ENCODE measurements around the gene CAMTA1. TPM values are rescaled to one million over a fixed set of nuclear protein-coding genes. Genes with fewer than 3 reads are reported as not detected.
A peak's percentile ranks its signal among the peaks of the same experiment; 100 is the strongest.
"Not testable (repeated sequence)": the region's sequence is repeated elsewhere in the genome, so short reads cannot be mapped to it uniquely, and the experiment has no call there.

CAMTA1 gene
- total RNA-seq, 4 donors from 2014 or later, result 86.3 to 170 (median 132) TPM

DNA sequence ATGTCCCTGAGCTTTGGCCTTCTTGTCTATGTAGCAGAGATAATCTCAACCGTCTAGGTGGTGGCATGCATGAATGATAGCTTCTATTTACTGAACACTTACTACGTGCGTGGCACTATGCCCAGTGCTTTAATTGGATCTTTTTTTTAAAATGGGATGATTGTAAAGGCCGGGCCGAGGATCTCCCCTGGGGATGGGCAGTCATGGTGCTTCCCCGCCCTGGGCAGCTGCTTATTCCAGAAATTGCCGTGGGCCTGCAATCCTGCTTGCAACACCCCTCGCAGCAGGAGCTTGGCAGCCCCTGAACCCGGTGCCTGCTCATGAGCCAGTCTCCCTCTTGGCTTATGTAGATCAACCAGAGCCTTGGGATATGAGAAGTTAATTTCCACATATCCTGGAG lies 360.7 kb downstream of the CAMTA1 start:
- 54 to 57% methylated on average over 3 of the region's 9 CpGs for WGBS, 2 donors (ENCODE audit: low coverage in 1 of 2)
- H3K4me1 ChIP-seq, result peaks cover 0 to 15% (median 0%) of the 10 kb centered on the region in 3 donors
- no peaks in the 10 kb centered on the region for H3K36me3 ChIP-seq
- no peak overlapping the region for H3K4me3 ChIP-seq
- peaks cover 13% of the 10 kb centered on the region for H3K27me3 ChIP-seq
- TF ChIP-seq, protein P1, sequence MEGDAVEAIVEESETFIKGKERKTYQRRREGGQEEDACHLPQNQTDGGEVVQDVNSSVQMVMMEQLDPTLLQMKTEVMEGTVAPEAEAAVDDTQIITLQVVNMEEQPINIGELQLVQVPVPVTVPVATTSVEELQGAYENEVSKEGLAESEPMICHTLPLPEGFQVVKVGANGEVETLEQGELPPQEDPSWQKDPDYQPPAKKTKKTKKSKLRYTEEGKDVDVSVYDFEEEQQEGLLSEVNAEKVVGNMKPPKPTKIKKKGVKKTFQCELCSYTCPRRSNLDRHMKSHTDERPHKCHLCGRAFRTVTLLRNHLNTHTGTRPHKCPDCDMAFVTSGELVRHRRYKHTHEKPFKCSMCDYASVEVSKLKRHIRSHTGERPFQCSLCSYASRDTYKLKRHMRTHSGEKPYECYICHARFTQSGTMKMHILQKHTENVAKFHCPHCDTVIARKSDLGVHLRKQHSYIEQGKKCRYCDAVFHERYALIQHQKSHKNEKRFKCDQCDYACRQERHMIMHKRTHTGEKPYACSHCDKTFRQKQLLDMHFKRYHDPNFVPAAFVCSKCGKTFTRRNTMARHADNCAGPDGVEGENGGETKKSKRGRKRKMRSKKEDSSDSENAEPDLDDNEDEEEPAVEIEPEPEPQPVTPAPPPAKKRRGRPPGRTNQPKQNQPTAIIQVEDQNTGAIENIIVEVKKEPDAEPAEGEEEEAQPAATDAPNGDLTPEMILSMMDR (IDR thresholded peaks at IDR 0.05), result no peak
- no peak for TF ChIP-seq EP300 (IDR thresholded peaks at IDR 0.05)
- TF ChIP-seq POLR2A (IDR thresholded peaks at IDR 0.05), result no peak
- no peak for TF ChIP-seq POLR2AphosphoS5 (IDR thresholded peaks at IDR 0.05)
- ATAC-seq, result no peak
- H3K9me3 ChIP-seq, result no peaks in the 10 kb centered on the region
- no peak overlapping the region for H3K27ac ChIP-seq

DNA sequence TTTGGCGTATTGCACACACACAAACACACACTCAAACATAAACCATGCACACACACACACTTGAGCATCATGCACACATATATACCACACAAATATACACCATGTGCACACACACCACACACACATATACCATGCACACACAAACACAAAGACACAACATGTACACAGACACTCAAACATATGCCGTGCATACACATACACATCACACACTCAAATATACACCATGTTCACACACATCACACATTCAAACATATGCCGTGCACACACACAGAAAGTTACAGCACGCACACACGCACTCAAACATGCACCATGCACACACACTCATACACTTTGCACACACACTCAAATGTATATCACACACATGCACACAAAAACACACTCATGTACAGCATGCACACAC lies 361.5 kb downstream of the CAMTA1 start:
- Histone ChIP-seq H3K36me3 (no peaks in the 10 kb centered on the region), H3K9me3 (no peaks in the 10 kb centered on the region), H3K27ac (no peak overlapping the region), H3K4me1 (peaks cover 0 to 15% (median 0%) of the 10 kb centered on the region in 3 donors), H3K4me3 (no peak overlapping the region), H3K27me3 (peaks cover 13% of the 10 kb centered on the region)
- TF ChIP-seq EP300 (IDR thresholded peaks at IDR 0.05) (no peak), POLR2A (IDR thresholded peaks at IDR 0.05) (no peak), POLR2AphosphoS5 (IDR thresholded peaks at IDR 0.05) (no peak)
- TF ChIP-seq, protein P1 (IDR thresholded peaks at IDR 0.05), result no peak
- WGBS, 2 donors (ENCODE audit: low coverage in 1 of 2), result 95 to 100% methylated on average over 4 to 5 of the region's 5 CpGs
- no peak for ATAC-seq

DNA sequence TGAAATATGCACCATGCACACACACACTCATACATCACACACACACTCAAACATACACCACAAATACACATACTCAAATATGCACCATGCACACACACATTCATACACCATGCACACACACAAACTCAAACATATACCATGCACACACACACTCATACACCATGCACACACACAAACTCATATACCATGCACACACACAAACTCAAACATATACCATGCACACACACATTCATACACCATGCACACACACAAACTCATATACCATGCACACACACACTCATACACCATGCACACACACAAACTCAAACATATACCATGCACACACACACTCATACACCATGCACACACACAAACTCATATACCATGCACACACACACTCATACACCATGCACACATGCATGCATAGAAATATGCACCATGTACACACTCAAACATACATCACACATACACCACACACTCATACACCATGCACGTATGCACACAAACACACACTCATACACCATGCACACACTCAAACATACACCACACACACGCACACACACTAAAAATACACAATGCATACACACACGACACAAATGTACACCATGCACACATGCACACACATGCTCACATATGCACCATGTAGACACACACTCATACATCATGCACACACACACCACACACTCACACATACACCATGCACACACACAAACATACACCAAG lies 362.5 kb downstream of the CAMTA1 start:
- H3K36me3 ChIP-seq, H3K9me3 ChIP-seq, H3K4me3 ChIP-seq, H3K27ac ChIP-seq, ATAC-seq: not testable (repeated sequence)
- WGBS, 2 donors (ENCODE audit: low coverage in 1 of 2), result 93 to 97% methylated on average over 3 of the region's 3 CpGs
- H3K4me1 ChIP-seq, result peaks cover 0 to 15% (median 0%) of the 10 kb centered on the region in 3 donors
- H3K27me3 ChIP-seq, result peaks cover 16% of the 10 kb centered on the region

DNA sequence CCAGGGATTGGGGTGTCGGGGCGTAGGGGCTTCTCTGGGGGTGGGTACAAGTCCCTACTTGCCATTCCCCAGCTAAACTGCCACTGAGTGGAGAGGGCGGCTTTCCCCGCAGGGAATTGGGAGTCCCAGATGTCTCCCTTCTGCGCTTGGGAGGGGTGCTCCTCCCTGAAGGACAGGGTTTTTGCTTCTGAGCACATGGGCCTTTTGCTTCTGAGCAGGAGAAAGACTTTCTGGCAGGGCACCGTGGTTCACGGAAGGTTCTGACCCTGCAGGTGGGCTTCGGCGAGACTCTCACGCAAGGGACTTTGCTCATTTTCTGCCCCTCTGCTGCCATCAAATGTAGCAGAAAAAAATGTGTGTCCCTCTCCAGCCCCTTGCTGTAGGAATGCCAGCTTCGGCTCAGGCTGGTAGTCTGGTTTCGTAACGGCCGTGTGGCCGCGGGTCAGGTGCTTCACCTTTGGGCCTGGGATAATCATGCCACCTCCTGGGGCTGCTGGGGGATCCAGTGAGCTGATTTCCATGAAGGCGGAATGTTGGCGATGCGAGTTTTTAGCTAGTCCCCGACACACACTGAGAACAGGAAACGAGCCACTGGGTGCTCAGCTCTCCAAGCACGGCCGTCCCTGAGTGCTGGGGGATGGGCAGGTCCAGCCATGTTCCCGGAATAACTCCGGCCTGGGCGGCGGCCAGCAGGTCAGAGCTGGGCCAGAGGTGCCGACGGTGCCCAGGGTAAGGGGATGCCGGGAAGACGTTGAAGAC lies 364.0 kb downstream of the CAMTA1 start:
- no peak for ATAC-seq
- Histone ChIP-seq H3K4me3 (peak overlapping the region in 1 of 2 donors; percentile 15), H3K36me3 (no peaks in the 10 kb centered on the region), H3K27me3 (peaks cover 19% of the 10 kb centered on the region), H3K4me1 (peaks cover 0 to 15% (median 0%) of the 10 kb centered on the region in 3 donors), H3K27ac (no peak overlapping the region), H3K9me3 (no peaks in the 10 kb centered on the region)
- no CpG with 5 or more reads among the region's 31 CpGs for WGBS, 2 donors (ENCODE audit: low coverage in 1 of 2)
- TF ChIP-seq EP300 (IDR thresholded peaks at IDR 0.05) (no peak), POLR2AphosphoS5 (IDR thresholded peaks at IDR 0.05) (no peak), POLR2A (IDR thresholded peaks at IDR 0.05) (no peak)
- TF ChIP-seq, protein P1 (IDR thresholded peaks at IDR 0.05), result no peak

DNA sequence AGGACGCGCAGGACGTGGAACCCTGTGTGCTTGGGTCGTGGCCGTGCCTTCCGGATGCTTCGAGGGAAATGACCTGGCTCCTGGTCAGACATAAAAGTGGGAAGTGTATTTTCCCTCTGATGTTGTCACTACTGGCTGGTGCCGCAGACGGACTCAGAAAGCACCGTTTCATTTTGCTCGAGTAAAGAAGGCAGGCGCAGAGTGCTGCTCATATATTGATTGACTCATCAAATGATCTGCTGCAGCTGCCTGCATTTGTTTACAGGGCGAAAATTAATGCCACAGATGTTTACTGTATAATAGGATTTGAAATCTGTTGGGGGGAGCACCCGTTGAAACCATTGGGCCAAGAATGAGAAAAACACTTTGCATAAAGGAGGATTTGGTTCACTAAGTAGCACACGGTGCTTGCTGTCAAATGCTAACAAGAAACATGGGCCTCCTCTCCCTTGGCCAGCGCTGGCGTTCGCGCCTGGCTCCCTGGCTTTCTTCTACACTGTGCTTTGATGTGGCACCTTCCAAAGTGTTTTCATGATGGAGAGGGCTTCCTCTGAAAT lies 365.5 kb downstream of the CAMTA1 start:
- no peaks in the 10 kb centered on the region for H3K36me3 ChIP-seq
- TF ChIP-seq POLR2AphosphoS5 (IDR thresholded peaks at IDR 0.05), result no peak
- no peak for TF ChIP-seq EP300 (IDR thresholded peaks at IDR 0.05)
- no peak for TF ChIP-seq POLR2A (IDR thresholded peaks at IDR 0.05)
- TF ChIP-seq, protein P1 (IDR thresholded peaks at IDR 0.05), result no peak
- no peaks in the 10 kb centered on the region for H3K9me3 ChIP-seq
- ATAC-seq, result no peak
- H3K27me3 ChIP-seq, result peaks cover 27% of the 10 kb centered on the region
- H3K27ac ChIP-seq, result no peak overlapping the region
- H3K4me1 ChIP-seq, result peaks cover 0 to 15% (median 0%) of the 10 kb centered on the region in 3 donors
- WGBS, 2 donors (ENCODE audit: low coverage in 1 of 2), result 37 to 72% methylated on average over 3 to 15 of the region's 19 CpGs
- H3K4me3 ChIP-seq, result no peak overlapping the region
